Gastroesophageal sphincter (tissue), 3 donors: ENCODE results near the gene RXRG.

Experiments
- EP300 ChIP-seq: sonication (generic); formaldehyde crosslinking; IDR thresholded peaks from one replicate; pipeline ENCODE4 v1.6.1; 2017; ENCODE audit warnings: antibody characterized with exemption, mild to moderate bottlenecking
- POLR2A ChIP-seq, 2 donors: fragments of 450-650 bp; IDR thresholded peaks; one replicate each; pipeline ENCODE4 v1.6.1; 2017; ENCODE audit warnings: antibody characterized with exemption in 2 of 2, mild to moderate bottlenecking in 2 of 2, moderate library complexity in 1 of 2
- TF ChIP-seq, protein P1 (sequence below), 4 experiments: fragments of 200-600 bp in 2 of 4; fragments of 450-650 bp in 2 of 4; sonication (generic) in 1 of 4; IDR thresholded peaks; one replicate each; pipeline ENCODE4 v1.5.1; 2017 to 2019; ENCODE audit warnings: antibody characterized with exemption in 4 of 4, mild to moderate bottlenecking in 2 of 4, moderate library complexity in 2 of 4

DNA sequence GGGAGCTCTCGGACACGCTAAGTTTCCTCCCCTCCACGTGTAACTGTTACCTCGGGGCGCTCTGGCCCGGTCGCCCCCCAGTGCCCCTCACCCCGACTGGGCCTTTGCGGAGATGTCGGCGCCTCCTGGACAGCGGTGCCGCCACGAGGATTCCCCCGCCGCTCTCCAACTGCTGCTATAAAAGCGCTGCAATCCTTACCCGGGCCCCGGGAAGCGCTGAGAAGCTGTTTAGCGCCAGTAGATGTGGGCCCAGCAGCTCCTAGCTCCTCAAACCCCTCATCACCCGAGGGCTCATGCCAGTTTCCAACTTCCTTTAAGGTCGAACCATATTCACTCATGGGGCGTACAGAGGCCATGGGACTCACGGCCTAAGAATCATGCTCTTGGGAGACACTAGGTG lies 88.0 kb downstream of the RXRG start:
- TF ChIP-seq, protein P1, sequence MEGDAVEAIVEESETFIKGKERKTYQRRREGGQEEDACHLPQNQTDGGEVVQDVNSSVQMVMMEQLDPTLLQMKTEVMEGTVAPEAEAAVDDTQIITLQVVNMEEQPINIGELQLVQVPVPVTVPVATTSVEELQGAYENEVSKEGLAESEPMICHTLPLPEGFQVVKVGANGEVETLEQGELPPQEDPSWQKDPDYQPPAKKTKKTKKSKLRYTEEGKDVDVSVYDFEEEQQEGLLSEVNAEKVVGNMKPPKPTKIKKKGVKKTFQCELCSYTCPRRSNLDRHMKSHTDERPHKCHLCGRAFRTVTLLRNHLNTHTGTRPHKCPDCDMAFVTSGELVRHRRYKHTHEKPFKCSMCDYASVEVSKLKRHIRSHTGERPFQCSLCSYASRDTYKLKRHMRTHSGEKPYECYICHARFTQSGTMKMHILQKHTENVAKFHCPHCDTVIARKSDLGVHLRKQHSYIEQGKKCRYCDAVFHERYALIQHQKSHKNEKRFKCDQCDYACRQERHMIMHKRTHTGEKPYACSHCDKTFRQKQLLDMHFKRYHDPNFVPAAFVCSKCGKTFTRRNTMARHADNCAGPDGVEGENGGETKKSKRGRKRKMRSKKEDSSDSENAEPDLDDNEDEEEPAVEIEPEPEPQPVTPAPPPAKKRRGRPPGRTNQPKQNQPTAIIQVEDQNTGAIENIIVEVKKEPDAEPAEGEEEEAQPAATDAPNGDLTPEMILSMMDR (IDR thresholded peaks at IDR 0.05), result no peak
- TF ChIP-seq POLR2A (IDR thresholded peaks at IDR 0.05) (no peak), EP300 (no peak)
